ENCODE measurements around the gene MYO18B.

GRCh38 chr22:25712661-25713400, 29.2 kb upstream of the MYO18B start:
- no peak for TF ChIP-seq POLR2AphosphoS5 (IDR thresholded peaks at IDR 0.05; ENCODE audit: low read depth, low read length)
- no peak for TF ChIP-seq REST (IDR thresholded peaks at IDR 0.05; ENCODE audit: insufficient read depth in 1 of 2, low read depth in 2 of 2, low read length in 2 of 2)
- TF ChIP-seq TAF1 (IDR thresholded peaks at IDR 0.05; ENCODE audit: borderline replicate concordance, insufficient read depth, low read length) = no peak
- no peak for TF ChIP-seq SIN3A (IDR thresholded peaks at IDR 0.05; ENCODE audit: borderline replicate concordance, insufficient read depth, low read length)
- no peak for TF ChIP-seq FOXP2 (optimal IDR thresholded peaks at IDR 0.05; ENCODE audit: borderline replicate concordance, extremely low read depth, extremely low read length, insufficient read depth)

Measured in PFSK-1 (cell line).